GM21526 (cell line): Measurements from ENCODE around the gene SLC35F5.
A peak's percentile ranks its signal among the peaks of the same experiment; 100 is the strongest.
"Not testable (repeated sequence)": the region's sequence is repeated elsewhere in the genome, so short reads cannot be mapped to it uniquely, and the experiment has no call there.

Experiments
- ATAC-seq: cut with Tn5 transposase; IDR thresholded peaks from one replicate; pipeline ENCODE4 v1.9.1; 2021; ENCODE audit warnings: moderate library complexity; ENCODE audit not compliant: unreplicated experiment, low FRiP score

The SLC35F5 gene

DNA sequence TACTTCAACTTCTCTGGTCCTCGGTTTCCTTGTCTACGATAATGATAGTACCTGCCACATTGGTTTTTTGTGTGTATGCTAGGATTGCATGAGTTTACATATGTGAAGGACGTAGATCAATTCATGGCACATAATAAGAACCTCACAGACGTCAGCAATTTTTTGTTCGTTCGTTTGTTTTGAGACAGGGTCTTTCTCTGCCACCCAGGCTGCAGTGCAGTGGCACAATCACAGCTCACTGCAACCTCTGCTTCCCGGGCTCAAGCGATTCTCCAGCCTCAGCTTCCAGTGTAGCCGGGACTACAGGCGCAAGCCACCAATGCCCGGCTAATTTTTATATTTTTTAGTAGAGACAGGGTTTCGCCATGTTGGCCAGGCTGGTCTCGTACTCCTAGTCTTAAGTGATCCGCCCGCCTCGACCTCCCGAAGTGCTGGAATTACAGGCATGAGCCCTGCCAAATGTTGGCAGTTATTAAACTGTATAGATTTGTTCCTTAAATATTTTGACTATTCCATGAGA, 756 bp upstream of the SLC35F5 start:
- no peak for ATAC-seq

DNA sequence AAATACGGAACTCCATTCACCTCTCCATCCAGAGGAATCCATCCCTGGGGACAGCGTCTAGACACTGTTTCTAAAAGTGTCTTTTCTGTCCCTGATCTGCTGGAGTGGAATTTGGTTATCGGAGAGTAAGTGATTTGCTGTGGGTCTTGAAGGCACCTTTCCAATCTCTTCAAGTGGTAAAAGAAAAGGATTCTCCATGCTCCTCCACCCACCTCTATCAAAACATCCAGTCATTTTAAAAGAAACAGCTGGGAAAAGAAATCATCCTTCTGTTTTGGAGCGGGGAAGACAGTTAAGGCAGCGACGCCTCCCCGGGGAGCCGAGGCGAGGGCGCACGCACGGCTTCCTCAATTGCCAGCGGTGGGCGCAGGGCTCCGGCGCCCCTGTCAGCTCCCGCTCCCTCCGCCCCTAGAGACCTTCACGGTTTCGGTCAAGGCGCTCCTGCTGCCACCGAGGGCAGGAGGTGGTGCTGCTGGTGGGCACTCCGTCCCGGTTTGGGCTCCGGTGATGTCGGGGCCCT, 547 bp downstream of the SLC35F5 start:
- ATAC-seq: peak; percentile 38

DNA sequence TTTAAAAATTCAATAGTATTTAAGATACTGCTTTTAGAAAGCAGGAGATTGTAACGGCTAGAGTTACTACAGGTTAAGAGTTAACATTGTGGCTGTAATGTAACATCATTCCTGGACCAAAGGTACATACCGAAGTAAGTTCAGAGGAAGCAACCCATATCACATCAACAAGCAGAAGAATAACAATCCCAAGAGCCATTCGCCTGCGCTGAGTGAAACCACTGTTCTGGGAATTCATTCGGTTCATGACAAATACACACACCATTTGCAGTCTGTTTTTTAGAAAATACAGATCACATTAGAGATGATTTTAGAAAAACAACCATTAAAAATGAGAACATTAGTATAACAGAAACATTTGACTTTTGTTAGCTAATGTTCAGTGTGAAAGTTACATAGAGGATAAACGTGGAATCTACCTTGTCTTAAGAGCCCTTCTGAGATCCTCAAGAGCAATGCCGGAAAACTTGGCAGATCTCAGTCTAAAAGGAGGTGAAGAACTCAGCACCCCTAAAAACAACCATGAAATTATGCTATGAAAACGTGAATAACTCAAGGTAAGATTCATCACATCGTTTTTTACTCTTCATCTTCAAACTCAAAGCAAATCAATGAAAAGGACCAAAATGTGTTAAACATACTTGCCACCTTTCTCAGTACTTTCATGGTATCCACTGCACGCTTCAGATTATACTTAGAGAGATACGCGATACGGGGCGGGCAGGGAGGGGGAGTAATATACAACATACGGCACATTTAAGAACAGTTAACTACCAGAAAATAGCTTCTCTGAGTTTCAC, 1.2 kb downstream of the SLC35F5 start:
- ATAC-seq: peak; percentile 8

DNA sequence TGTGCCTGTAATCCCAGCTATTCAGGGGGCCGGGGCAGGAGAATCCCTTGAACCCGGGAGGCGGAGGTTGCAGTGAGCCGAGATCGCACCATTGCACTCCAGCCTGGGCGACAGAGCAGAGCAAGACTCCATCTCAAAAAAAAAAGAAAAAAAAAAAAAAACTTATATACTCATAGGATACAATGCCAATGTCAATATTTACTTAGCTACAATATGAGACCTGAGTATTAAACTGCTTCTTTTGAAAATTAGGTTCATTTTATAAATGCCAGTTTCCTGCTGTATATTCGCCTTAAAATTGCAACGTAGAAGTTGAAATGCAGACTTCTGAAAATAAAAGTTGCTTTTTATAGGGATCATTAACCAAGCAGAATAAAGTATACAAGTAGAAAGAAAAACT, 2.3 kb downstream of the SLC35F5 start:
- no peak for ATAC-seq

DNA sequence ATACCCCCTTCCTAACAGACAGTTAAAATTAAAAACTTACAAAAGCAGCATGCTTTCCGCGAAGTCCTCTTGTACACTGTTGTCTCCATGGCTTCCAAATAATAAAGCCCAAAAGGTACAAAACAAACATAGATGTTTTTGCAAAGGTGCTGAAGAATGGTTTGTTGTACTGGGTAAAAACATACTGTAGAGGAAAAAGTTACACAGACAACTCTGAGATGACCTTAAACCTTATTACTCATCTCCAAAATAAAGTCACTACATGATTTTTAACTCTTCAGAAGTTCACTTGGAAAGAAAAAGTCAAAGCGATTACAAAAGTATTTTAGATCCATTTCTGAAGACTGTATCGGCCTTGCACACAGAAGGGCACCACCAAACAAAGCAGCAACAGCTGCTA, 6.1 kb downstream of the SLC35F5 start:
- no peak for ATAC-seq

DNA sequence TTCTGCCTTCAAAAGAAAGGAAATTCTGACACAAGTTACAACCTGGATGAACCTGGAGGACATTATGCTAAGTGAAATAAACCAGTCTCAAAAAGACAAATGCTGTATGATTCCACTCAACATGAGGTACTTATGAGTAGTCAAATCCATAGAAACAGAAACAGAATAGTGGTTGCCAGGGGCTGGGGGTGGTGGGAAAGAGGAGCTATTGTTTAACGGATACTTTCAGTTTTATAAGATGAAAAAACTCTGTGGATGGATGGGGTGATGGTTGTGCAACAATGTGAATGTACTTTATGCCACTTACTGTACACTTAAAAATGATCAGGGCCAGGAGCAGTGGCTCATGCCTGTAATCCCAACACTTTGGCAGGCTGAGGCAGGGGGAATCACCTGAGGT, 15.4 kb downstream of the SLC35F5 start:
- ATAC-seq: no peak

DNA sequence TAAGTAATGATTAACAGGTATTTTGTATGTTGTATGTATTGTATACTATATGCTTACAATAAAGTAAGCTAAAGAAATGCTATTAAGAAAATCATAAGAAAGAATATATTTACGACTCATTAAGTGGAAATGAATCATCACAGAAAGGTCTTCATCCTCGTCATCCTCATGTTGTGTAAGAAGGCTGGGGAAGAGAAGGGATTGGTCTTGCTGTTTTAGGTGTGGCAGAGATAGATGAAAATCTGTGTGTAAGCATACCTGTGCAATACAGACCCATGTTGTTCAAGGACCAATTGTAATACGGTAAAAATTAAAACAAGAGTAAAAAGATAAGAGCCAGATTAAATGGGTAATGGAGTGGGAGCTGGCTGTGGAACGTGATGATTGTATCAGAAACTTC, 16.6 kb downstream of the SLC35F5 start:
- ATAC-seq: no peak

DNA sequence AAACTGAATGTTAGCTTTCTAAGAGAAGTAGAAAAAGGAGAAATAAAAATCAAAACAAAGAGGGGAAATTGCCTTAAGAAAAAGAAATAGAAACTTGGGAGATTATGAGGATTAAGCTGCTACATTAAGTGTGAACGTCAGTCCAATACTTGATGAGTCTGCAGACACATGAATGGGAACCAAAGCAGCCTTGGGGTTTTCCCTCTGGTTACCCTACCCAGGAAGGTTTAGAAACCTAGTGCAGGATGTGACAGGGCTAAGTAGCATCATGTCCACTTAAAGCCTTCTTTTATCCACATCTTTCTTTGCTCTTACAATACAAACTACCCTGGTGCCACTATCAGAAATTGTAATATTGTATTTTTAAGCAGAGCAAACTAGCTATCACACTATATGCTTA, 22.3 kb downstream of the SLC35F5 start:
- peak; percentile 59 for ATAC-seq

DNA sequence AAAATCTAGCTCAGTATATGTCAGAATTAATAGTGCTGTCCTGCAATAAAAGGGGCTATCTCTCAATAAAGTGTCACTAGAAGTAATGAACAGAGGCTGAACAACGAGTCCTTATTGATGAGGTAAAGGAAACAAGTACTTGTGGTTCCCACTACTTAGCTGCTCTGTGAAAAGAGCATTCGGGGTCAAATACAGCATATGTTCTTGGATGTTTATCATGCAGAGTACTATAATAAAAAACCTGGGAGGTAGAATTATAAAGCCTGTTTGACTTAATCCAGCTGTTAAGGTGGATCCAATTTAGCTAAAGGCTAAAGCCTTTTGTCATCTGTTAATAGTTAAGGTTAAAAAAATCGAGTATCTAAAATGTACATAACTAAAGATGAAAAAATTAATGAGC, 32.4 kb downstream of the SLC35F5 start:
- no peak for ATAC-seq

DNA sequence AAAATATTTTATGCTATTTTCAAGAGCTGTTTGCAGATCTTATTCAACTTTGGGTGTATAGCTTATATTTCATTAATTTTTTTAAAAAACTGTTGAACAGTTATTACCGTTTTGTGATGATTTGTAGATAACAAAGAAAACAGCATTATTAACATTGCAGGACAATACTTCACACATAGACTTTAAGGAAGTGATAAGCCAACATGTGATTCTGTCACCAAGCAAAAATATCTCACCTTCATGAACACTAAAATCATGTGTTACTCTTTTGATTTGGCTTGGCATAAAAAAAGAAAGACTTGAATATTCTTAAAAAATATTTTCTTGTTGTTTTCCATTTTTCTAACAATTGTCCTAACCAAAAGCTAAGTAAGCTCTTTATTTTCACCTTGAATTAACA, 33.0 kb downstream of the SLC35F5 start:
- ATAC-seq: no peak

DNA sequence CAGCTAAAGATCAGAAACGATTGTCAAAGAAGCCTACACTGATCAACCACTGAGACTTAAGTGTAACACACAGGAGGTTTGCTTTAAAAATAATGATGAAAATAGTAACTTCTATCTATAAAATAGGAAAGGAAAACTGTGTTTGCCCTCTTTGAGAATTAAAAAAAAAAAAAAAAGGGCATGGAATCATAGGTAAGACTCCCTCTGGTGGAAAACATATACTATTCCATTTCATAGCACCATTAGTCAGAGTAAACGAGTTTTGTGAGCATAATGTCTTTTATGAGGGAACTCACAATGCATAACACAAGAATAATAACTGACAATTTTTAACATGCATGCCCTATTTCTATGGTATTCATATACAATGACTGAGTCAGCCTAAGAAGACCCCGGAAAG, 36.3 kb downstream of the SLC35F5 start:
- no peak for ATAC-seq

DNA sequence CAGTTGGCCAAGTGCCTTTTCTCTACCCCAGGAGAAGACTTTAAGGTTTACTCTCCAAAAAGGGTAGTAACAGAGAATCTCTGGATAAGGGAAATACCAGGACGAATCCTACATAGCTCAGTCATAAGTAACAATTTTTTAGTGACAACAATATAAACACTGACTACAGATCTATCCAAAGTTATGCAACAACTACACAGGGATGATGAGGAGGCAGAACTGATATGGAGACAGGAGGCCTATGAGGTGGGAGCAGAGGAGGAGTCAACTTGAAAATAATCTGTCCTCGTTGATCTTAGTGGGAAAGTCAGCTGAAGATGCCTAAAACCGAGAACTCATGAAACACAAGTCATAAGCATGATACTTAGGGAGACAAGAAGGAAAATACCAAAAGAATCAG, 40.2 kb downstream of the SLC35F5 start:
- no peak for ATAC-seq

DNA sequence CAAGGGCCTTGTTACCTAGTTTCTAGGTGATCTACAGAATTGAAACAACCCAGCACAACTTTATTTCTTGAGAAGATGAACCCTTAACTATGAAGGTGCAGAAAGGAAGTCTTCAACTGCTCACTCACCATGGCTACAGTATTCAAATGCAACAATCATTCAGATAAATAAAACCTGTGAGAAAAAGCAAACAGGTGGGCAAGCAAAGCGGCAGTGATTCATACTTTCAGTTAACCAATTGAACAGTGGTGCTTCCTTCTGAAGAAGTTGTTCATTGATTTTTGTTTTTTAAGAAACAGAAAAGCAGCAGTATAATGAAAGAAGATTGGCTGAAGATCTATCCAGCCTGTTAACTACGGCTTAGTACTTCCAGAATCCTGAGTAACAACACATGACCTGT, 43.5 kb downstream of the SLC35F5 start:
- no peak for ATAC-seq

DNA sequence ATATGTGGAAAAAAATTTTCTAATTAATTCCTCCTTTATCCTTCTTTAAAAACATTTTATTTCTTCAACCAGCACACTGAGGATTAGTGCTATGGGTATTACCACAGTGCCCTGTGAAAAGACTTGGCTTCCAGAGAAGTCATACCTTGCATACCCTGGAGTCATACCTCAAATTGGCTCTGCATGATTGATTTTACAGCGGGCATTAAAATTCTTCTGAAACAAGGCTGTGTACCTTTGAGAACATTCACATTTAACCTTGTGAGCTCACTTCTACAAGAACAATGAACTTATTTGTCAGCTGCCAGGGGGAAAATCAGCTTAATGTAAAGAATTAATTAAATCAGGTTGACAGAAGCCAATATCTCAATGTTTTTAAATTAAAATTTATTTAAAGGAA, 44.6 kb downstream of the SLC35F5 start:
- no peak for ATAC-seq

DNA sequence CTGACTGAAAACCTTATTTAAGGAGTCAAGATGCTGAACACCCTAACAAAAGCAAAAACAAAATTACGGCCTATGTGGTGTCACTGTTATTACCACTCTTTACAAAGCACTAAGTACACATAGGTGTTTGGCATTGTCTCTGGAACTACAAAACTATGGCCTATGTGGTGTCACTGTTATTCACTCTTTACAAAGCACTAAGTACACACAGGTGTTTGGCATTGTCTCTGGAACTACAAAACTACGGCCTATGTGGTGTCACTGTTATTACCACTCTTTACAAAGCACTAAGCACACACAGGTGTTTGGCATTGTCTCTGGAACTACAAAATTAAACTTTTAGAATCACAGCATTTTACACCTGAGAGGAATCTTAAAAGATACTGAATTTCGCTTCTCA, 47.4 kb downstream of the SLC35F5 start:
- no peak for ATAC-seq

DNA sequence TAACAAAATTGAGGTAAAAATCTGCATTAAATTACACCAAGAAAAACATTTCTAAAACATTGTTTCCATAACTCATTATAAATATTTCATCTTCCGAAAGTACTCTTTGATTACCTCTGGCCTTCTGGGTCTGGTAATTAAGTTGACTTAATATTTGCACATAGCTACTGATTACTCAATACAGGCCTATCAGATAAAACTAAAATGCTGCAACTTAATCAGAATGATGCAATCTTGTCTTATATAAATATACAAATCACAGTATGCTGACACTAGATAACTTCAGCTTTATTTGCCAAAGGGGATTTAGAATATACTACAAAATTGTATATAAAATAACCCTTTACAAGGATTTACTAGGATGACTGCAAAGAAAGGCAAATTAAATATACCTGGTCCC, 49.3 kb downstream of the SLC35F5 start:
- no peak for ATAC-seq

DNA sequence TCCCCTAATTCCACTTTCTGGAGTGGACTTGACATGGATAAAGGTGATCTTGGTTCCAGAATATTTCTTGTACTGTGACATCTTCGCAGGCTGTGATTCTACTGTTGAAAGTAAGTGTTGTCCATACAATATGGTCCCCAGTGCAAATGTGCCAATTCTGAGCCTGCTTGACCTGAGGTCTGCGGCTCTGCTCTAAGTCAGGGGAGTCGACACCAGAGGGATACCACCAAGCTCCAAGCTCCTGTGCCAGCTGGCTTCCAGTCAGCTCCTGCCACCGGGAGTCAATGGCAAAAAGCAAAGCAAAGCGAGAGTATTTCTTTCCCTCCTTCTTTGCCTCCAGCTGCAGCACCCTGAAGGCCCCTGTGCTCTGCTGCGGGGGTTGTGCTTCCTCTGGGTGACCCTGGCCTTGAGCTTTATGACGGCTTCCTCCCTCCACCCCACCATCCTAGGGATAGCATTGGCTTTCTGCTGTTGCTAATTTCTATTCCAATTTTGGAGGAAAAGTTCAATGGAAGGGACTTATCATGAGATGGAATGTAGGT, 50.4 kb downstream of the SLC35F5 start:
- no peak for ATAC-seq

DNA sequence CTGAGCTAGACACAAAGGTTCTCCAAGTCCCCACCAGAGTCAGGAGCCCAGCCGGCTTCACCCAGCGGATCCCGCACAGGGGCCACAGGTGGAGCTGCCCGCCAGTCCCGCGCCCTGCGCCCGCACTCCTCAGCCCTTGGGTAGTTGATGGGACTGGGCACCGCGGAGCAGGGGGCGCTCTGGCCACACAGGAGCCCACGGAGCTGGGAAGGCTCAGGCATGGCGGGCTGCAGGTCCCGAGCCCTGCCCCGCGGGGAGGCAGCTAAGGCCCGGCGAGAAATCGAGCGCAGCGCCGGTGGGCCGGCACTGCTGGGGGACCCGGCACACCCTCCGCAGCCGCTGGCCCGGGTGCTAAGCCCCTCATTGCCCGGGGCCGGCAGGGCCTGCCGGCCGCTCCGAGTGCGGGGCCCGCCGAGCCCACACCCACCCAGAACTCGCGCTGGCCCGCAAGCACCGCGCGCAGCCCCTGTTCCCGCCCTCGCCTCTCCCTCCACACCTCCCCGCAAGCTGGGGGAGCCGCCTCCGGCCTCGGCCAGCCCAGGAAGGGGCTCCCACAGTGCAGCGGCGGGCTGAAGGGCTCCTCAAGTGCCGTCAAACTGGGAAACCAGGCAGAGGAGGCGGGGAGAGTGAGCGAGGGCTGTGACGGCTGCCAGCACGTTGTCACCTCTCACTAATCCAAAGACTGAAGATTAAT, 52.0 kb downstream of the SLC35F5 start:
- ATAC-seq: not testable (repeated sequence)

DNA sequence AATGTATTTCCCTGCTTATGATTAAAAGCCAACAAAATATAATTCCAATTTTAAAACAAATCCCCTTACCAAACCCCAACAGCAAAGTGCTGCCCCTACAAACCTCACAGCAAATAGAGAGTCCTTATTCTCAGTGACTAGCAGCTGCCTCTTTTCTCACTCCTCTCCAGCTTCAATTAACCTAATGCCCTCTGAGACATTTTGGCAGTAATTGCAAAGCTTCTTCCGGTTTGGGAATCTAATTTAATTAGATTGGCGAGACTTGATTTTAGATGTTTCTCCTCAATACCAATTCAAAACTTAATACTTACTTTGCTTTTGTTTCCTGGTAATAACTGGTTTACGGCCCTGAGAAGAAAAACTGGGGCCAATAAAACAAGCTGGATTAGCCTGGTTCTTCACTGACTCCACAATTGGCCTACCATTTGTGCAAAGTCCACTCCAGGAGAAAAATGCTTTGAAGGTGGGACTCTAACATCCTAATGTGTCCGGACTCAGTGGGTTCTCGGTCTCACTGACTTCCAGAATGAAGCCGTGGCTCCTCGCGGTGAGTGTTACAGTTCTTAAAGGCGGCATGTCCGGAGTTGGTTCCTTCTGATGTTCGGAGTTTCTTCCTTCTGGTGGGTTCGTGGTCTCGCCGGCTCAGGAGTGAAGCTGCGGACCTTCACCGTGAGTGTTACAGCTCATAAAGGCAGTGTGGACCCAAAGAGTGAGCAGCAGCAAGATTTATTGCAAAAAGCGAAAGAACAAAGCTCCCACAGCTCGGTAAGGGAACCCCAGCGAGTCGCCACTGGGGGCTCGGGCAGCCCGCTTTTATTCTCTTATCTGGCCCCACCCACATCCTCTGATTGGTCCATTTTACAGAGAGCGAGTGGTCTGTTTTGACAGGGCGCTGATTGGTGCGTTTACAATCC, 52.8 kb downstream of the SLC35F5 start:
- no peak for ATAC-seq

DNA sequence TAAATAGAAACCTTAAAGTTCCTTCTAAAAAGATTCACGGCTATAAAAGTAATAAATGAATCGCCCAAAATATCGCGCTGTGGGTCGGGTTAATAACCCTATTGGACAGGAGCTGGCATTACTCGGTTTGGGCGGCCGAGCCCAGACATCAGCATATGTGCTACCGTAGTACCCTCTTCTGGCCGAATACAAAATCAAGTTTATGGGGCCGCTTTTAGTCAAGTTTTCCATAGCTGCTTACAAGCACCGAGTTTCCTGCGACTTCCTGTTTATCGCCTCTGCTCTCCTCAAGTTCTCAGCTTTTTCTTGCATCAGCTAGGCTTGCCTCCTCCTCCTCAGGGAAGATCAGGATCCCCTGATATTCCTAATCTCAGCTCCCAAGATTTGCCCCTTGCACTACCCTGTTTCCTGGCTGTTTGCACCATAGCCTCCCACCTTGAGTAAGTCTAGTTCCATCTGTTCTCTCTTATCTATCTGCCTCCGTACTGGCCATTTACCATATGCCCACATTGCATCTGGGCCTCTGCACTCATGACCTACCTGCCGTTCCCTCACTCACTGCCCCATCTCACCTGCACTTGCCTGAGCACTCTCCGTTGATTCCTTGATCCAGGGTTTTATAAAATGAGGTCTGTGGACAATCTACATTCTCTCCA, 56.1 kb downstream of the SLC35F5 start:
- peak; percentile 70 for ATAC-seq
